Fibroblast of lung (primary cell): ENCODE data around the gene EEF1G. TPM values are rescaled to one million over a fixed set of nuclear protein-coding genes. Genes with fewer than 3 reads are reported as not detected.

Source experiments
- DNase-seq, 2 donors: peaks; one replicate each; pipeline versions ENCODE4 v3.0.0 to v3.0.0-alpha.2; 2010; ENCODE audit warnings: low read depth in 2 of 2
- H2AFZ ChIP-seq: 2 replicates; pipeline ENCODE4 v1.5.1; 2012; ENCODE audit warnings: low read length, control low read depth, inconsistent platforms
- H3K27ac ChIP-seq: 2 replicates; pipeline ENCODE4 v1.5.1; 2011; ENCODE audit warnings: low read length, control low read depth; ENCODE audit not compliant: insufficient read depth
- H3K27me3 ChIP-seq: 2 replicates; pipeline ENCODE4 v1.5.1; 2011; ENCODE audit warnings: mild to moderate bottlenecking, low read length; ENCODE audit not compliant: control insufficient read depth, insufficient read depth
- H3K36me3 ChIP-seq: 2 replicates; pipeline ENCODE4 v1.5.1; 2011; ENCODE audit warnings: low read length; ENCODE audit not compliant: control insufficient read depth, insufficient read depth
- H3K4me1 ChIP-seq: 2 replicates; pipeline ENCODE4 v1.5.1; 2011; ENCODE audit warnings: low read length; ENCODE audit not compliant: control insufficient read depth, insufficient read depth; ENCODE audit errors: extremely low read depth
- H3K4me2 ChIP-seq: 2 replicates; pipeline ENCODE4 v1.5.1; 2011; ENCODE audit warnings: low read length, control low read depth; ENCODE audit not compliant: insufficient read depth; ENCODE audit errors: extremely low read depth
- H3K4me3 ChIP-seq, 4 experiments: fragments of 200-600 bp in 1 of 4; sonication (generic) in 1 of 4; replicated peaks in 1 of 4; 2 replicates each; pipeline ENCODE4 v1.5.1; 2011 to 2016; ENCODE audit warnings: low read length in 4 of 4, low read depth in 3 of 4, mild to moderate bottlenecking in 3 of 4, control low read depth in 2 of 4, inconsistent platforms in 1 of 4, mixed read lengths in 1 of 4; ENCODE audit not compliant: insufficient read depth in 1 of 4; ENCODE audit errors: control extremely low read depth in 1 of 4
- H3K79me2 ChIP-seq: 2 replicates; pipeline ENCODE4 v1.5.1; 2012; ENCODE audit warnings: mild to moderate bottlenecking, low read length, inconsistent platforms; ENCODE audit not compliant: control insufficient read depth, insufficient read depth
- H3K9ac ChIP-seq: 2 replicates; pipeline ENCODE4 v1.5.1; 2011; ENCODE audit warnings: mild to moderate bottlenecking, low read length, control low read depth; ENCODE audit not compliant: insufficient read depth
- H3K9me3 ChIP-seq: 2 replicates; pipeline ENCODE4 v1.5.1; 2012; ENCODE audit warnings: low read depth, low read length; ENCODE audit not compliant: control insufficient read depth, insufficient read depth
- H4K20me1 ChIP-seq: 2 replicates; pipeline ENCODE4 v1.5.1; 2011; ENCODE audit warnings: low read length; ENCODE audit not compliant: control insufficient read depth, insufficient read depth; ENCODE audit errors: extremely low read depth
- EZH2 ChIP-seq: IDR thresholded peaks from 2 replicates; pipeline ENCODE4 v1.5.1; 2012; ENCODE audit warnings: low read length, control low read depth, mild to moderate bottlenecking; ENCODE audit errors: missing control alignments
- polyA plus RNA-seq, 2 donors: library from polyadenylated mRNA; depleted of rRNA in 1 of 2; stranded (reverse) in 1 of 2; unstranded in 1 of 2; fragments of >200 nt; gene quantifications; 2 replicates each; pipeline ENCODE4 v1.2.1, GENCODE V29; 2011 to 2012; ENCODE audit warnings: missing spikeins in 1 of 2
- total RNA-seq: library from RNA; depleted of rRNA; stranded (reverse); fragments of >200 nt; gene quantifications from 2 replicates; pipeline ENCODE4 v1.2.1, GENCODE V29; 2014
- TF ChIP-seq, protein P1 (sequence below), 2 donors: IDR thresholded peaks in 1 of 2; conservative IDR thresholded peaks in 1 of 2; 1 replicate in 1 of 2; 2 replicates in 1 of 2; pipeline ENCODE4 v1.5.1; 2011 to 2012; ENCODE audit warnings: low read length in 2 of 2, control low read depth in 1 of 2, inconsistent platforms in 1 of 2, low read depth in 1 of 2, mild to moderate bottlenecking in 1 of 2

EEF1G gene
- total and polyA plus RNA-seq, 2 donors (not counting 1 experiment from before 2014, with no cell fraction given), result 1,308 to 1,405 TPM

DNA sequence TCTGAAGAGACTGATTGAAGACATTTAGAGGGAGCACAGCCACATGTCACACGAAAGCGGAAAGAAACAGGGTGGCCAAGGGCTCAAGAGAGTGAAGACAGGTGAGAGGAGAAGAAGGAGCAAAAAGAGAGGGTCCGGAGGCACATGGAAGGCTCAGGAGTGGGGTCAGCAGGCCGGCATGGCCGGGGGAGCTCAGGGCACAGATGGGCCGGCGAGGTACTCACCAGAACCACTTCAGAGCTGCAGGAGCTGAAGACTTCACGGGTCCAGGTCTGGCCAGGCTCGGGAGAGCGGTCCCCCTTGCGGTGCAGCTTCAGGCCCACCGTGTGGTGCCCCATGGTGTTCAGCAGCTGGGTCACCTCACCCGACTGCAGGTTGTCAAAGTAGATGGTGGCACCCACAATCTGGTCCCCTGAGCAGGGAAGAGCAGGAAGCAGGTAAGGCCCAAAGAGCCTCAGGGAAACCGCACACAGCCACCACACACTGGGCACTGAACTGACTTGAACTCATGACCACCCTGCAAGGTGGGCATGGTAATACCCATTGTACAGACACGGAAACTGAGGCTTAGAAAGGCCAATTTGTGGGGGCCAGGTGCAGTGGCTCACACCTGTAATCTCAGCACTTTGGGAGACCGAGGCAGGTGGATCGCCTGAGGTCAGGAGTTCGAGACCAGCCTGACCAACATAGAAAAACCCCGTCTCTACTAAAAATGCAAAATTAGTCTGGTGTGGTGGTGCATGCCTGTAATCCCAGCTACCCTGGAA is 38.7 kb downstream of the EEF1G start:
- H3K9ac ChIP-seq, result no peak overlapping the region
- H3K27me3 ChIP-seq, result no peaks in the 10 kb centered on the region
- DNase-seq, result no peak
- no peak overlapping the region for H3K27ac ChIP-seq
- peaks cover 21% of the 10 kb centered on the region for H3K4me1 ChIP-seq
- TF ChIP-seq, protein P1, sequence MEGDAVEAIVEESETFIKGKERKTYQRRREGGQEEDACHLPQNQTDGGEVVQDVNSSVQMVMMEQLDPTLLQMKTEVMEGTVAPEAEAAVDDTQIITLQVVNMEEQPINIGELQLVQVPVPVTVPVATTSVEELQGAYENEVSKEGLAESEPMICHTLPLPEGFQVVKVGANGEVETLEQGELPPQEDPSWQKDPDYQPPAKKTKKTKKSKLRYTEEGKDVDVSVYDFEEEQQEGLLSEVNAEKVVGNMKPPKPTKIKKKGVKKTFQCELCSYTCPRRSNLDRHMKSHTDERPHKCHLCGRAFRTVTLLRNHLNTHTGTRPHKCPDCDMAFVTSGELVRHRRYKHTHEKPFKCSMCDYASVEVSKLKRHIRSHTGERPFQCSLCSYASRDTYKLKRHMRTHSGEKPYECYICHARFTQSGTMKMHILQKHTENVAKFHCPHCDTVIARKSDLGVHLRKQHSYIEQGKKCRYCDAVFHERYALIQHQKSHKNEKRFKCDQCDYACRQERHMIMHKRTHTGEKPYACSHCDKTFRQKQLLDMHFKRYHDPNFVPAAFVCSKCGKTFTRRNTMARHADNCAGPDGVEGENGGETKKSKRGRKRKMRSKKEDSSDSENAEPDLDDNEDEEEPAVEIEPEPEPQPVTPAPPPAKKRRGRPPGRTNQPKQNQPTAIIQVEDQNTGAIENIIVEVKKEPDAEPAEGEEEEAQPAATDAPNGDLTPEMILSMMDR (conservative IDR thresholded peaks at IDR 0.05 in 1 of 2, IDR thresholded peaks at IDR 0.05 in 1 of 2; ENCODE audit: low read depth in 1 of 2, low read length in 2 of 2), result no peak
- no peak for TF ChIP-seq EZH2
- H3K4me3 ChIP-seq, result no peak overlapping the region
- no peak overlapping the region for H3K4me2 ChIP-seq
- H3K9me3 ChIP-seq, result no peaks in the 10 kb centered on the region
- H4K20me1 ChIP-seq, result peaks cover 13% of the 10 kb centered on the region
- H3K36me3 ChIP-seq, result peaks cover 54% of the 10 kb centered on the region
- H3K79me2 ChIP-seq, result peaks cover 98% of the 10 kb centered on the region
- no peak overlapping the region for H2AFZ ChIP-seq

DNA sequence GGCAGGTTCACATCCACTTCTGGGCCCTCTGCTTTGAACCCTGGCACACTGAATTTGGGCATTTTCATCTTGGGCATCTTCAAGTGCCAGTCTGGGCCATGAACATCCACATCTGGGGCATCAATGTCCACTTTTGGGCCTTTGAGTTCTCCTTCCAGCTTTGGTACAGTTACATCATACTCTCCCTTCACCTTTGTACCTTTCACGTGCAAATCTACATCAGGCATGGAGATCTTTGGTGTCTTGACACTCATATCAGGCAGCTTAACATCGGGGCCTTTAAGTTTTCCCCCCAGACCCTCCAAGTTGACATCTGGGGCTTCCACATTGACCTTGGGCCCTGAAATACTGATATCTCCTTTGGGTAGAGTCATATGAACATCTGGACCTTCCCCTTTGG is 41.6 kb downstream of the EEF1G start:
- Histone ChIP-seq H3K9me3 (no peaks in the 10 kb centered on the region), H3K27me3 (no peaks in the 10 kb centered on the region), H4K20me1 (no peaks in the 10 kb centered on the region), H2AFZ (no peak overlapping the region), H3K4me2 (no peak overlapping the region), H3K4me1 (peaks cover 2% of the 10 kb centered on the region), H3K36me3 (peaks cover 59% of the 10 kb centered on the region), H3K4me3 (no peak overlapping the region), H3K9ac (no peak overlapping the region), H3K79me2 (peaks cover 97% of the 10 kb centered on the region), H3K27ac (no peak overlapping the region)
- no peak for DNase-seq
- TF ChIP-seq, protein P1 (conservative IDR thresholded peaks at IDR 0.05 in 1 of 2, IDR thresholded peaks at IDR 0.05 in 1 of 2; ENCODE audit: low read depth in 1 of 2, low read length in 2 of 2), result no peak
- TF ChIP-seq EZH2, result no peak

DNA sequence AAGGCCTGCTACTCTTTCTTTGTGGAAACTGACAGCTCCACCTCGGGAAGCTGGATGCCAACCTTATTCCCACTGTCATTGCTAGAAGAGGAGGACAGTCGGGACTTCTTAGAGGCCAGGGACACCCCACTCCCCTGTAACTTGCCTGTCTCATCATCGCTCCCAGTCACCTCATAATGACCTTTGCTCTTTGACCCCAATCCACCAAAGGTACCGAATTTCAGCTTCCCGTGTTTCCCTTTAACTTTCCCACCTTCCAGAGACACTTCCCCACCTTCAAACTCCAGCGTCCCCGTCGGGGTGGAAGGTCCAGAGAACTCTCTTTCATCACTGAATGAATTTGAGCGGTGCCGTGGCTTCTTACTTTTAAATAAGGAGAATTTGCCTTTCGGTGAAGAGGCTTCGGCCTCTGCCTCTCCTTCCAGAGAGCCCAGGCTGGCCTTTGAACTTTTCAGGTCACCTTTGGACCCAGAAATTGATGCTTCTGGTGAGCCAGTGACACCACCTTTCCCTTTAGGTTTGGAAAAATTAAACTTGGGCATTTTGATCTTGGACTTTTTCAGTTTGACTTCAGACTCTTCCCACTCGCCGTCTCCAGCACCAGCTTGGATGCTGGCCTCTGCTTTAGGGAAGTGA is 56.8 kb downstream of the EEF1G start:
- Histone ChIP-seq H2AFZ (no peak overlapping the region), H4K20me1 (peaks cover 7% of the 10 kb centered on the region), H3K79me2 (peaks cover 51% of the 10 kb centered on the region), H3K9ac (no peak overlapping the region), H3K4me3 (no peak overlapping the region), H3K4me2 (no peak overlapping the region), H3K4me1 (no peaks in the 10 kb centered on the region), H3K27me3 (no peaks in the 10 kb centered on the region), H3K9me3 (no peaks in the 10 kb centered on the region), H3K27ac (no peak overlapping the region), H3K36me3 (peaks cover 43% of the 10 kb centered on the region)
- TF ChIP-seq EZH2, result no peak
- TF ChIP-seq, protein P1 (conservative IDR thresholded peaks at IDR 0.05 in 1 of 2, IDR thresholded peaks at IDR 0.05 in 1 of 2; ENCODE audit: low read depth in 1 of 2, low read length in 2 of 2), result no peak
- DNase-seq, result no peak
